H9 (cell line): ENCODE data around the gene EDA. TPM values are rescaled to one million over a fixed set of nuclear protein-coding genes. Genes with fewer than 3 reads are reported as not detected.

Source experiments
- DNase-seq: peaks from one replicate; pipeline ENCODE4 v3.0.0-alpha.2; 2017
- H2AFZ ChIP-seq: one replicate; pipeline ENCODE4 v1.6.1; 2013; ENCODE audit warnings: mild to moderate bottlenecking, low read length, control low read depth, moderate library complexity
- H2AK5ac ChIP-seq: 2 replicates; pipeline ENCODE4 v1.6.1; 2013; ENCODE audit warnings: low read length, control low read depth, mixed read lengths; ENCODE audit not compliant: insufficient read length
- H2BK120ac ChIP-seq: one replicate; pipeline ENCODE4 v1.6.1; 2013; ENCODE audit warnings: low read depth, mild to moderate bottlenecking, low read length, control low read depth, inconsistent platforms; ENCODE audit not compliant: poor library complexity, severe bottlenecking
- H2BK12ac ChIP-seq: 2 replicates; pipeline ENCODE4 v1.6.1; 2013; ENCODE audit warnings: low read length, control low read depth, mixed read lengths, low read depth; ENCODE audit not compliant: insufficient read length
- H2BK15ac ChIP-seq: 2 replicates; pipeline ENCODE4 v1.6.1; 2013; ENCODE audit warnings: low read depth, low read length, control low read depth
- H2BK20ac ChIP-seq: one replicate; pipeline ENCODE4 v1.6.1; 2013; ENCODE audit warnings: low read depth, mild to moderate bottlenecking, low read length, control low read depth, inconsistent platforms; ENCODE audit not compliant: poor library complexity, severe bottlenecking
- H2BK5ac ChIP-seq: 2 replicates; pipeline ENCODE4 v1.6.1; 2013; ENCODE audit warnings: low read length, control low read depth, mixed read lengths; ENCODE audit not compliant: insufficient read length
- H3K14ac ChIP-seq: 2 replicates; pipeline ENCODE4 v1.6.1; 2013; ENCODE audit warnings: low read length, control low read depth; ENCODE audit not compliant: insufficient read depth
- H3K18ac ChIP-seq: 2 replicates; pipeline ENCODE4 v1.6.1; 2013; ENCODE audit warnings: low read depth, mild to moderate bottlenecking, mixed read lengths, low read length, control low read depth; ENCODE audit not compliant: insufficient read length
- H3K23ac ChIP-seq: 2 replicates; pipeline ENCODE4 v1.6.1; 2013; ENCODE audit warnings: low read length, control low read depth, mixed read lengths, low read depth; ENCODE audit not compliant: insufficient read length
- H3K23me2 ChIP-seq: 2 replicates; pipeline ENCODE4 v1.6.1; 2013; ENCODE audit warnings: low read depth, mild to moderate bottlenecking, mixed read lengths, low read length, control low read depth; ENCODE audit not compliant: insufficient read length, poor library complexity, severe bottlenecking
- H3K27ac ChIP-seq: 2 replicates; pipeline ENCODE4 v1.5.1; 2013; ENCODE audit warnings: low read length, control low read depth, mixed read lengths, low read depth; ENCODE audit not compliant: insufficient read length
- H3K27me3 ChIP-seq: 2 replicates; pipeline ENCODE4 v1.6.1; 2013; ENCODE audit warnings: low read length, control low read depth, inconsistent platforms; ENCODE audit not compliant: insufficient read depth
- H3K4ac ChIP-seq: 2 replicates; pipeline ENCODE4 v1.6.1; 2013; ENCODE audit warnings: low read depth, mild to moderate bottlenecking, control low read depth, inconsistent platforms, low read length, moderate library complexity
- H3K4me1 ChIP-seq: 2 replicates; pipeline ENCODE4 v1.6.1; 2013; ENCODE audit warnings: low read length, control low read depth, inconsistent platforms; ENCODE audit not compliant: insufficient read depth
- H3K4me2 ChIP-seq: 2 replicates; pipeline ENCODE4 v1.6.1; 2013; ENCODE audit warnings: low read length, control low read depth, mixed read lengths; ENCODE audit not compliant: insufficient read length, insufficient read depth
- H3K56ac ChIP-seq: 2 replicates; pipeline ENCODE4 v1.6.1; 2013; ENCODE audit warnings: low read depth, mild to moderate bottlenecking, mixed read lengths, low read length, control low read depth; ENCODE audit not compliant: insufficient read length
- H3K79me1 ChIP-seq: 2 replicates; pipeline ENCODE4 v1.6.1; 2013; ENCODE audit warnings: low read depth, mild to moderate bottlenecking, moderate library complexity, low read length, control low read depth, inconsistent platforms; ENCODE audit not compliant: insufficient read depth, poor library complexity, severe bottlenecking
- H3K79me2 ChIP-seq: 2 replicates; pipeline ENCODE4 v1.6.1; 2013; ENCODE audit warnings: low read length, control low read depth, inconsistent platforms; ENCODE audit not compliant: insufficient read depth
- H3K9ac ChIP-seq: 2 replicates; pipeline ENCODE4 v1.6.1; 2013; ENCODE audit warnings: low read length, control low read depth, mixed read lengths; ENCODE audit not compliant: insufficient read length; ENCODE audit errors: extremely low read depth
- H3K9me3 ChIP-seq: one replicate; pipeline ENCODE4 v1.6.1; 2013; ENCODE audit warnings: low read depth, low read length, inconsistent platforms; ENCODE audit not compliant: control insufficient read depth
- H3T11ph ChIP-seq: one replicate; pipeline ENCODE4 v1.6.1; 2013; ENCODE audit warnings: mild to moderate bottlenecking, low read length, control low read depth, inconsistent platforms
- H4K20me1 ChIP-seq: one replicate; pipeline ENCODE4 v1.6.1; 2013; ENCODE audit not compliant: control insufficient read depth, insufficient read length, insufficient read depth
- H4K5ac ChIP-seq: 2 replicates; pipeline ENCODE4 v1.6.1; 2013; ENCODE audit warnings: low read depth, mild to moderate bottlenecking, mixed read lengths, low read length, control low read depth; ENCODE audit not compliant: insufficient read length
- H4K8ac ChIP-seq: replicated peaks from 2 replicates; pipeline ENCODE4 v1.6.1; 2013; ENCODE audit warnings: low read length, control low read depth, mixed read lengths, low read depth; ENCODE audit not compliant: insufficient read length
- H4K91ac ChIP-seq: 2 replicates; pipeline ENCODE4 v1.6.1; 2013; ENCODE audit warnings: low read depth, mild to moderate bottlenecking, moderate library complexity, mixed read lengths, low read length, control low read depth; ENCODE audit not compliant: insufficient read length
- H3K27ac Mint-ChIP-seq, 3 experiments: 2 replicates in 2 of 3; 3 replicates in 1 of 3; pipeline ENCODE4 v1.8.0; 2020 to 2021; ENCODE audit warnings: mixed read lengths in 3 of 3, mild to moderate bottlenecking in 1 of 3, moderate library complexity in 1 of 3
- H3K27me3 Mint-ChIP-seq: 2 replicates; pipeline ENCODE4 v1.8.0; 2021; ENCODE audit warnings: low read depth, mild to moderate bottlenecking, moderate library complexity, mixed read lengths
- H3K36me3 Mint-ChIP-seq, 3 experiments: 2 replicates in 2 of 3; 3 replicates in 1 of 3; pipeline ENCODE4 v1.8.0; 2020 to 2021; ENCODE audit warnings: low read depth in 3 of 3, mixed read lengths in 3 of 3; ENCODE audit not compliant: insufficient read depth in 1 of 3
- H3K4me1 Mint-ChIP-seq, 2 experiments: 2 replicates each; pipeline ENCODE4 v1.8.0; 2020; ENCODE audit warnings: mixed read lengths in 2 of 2
- H3K4me3 Mint-ChIP-seq, 2 experiments: 2 replicates in 1 of 2; 3 replicates in 1 of 2; pipeline ENCODE4 v1.8.0; 2020 to 2021; ENCODE audit warnings: mild to moderate bottlenecking in 2 of 2, mixed read lengths in 2 of 2, moderate library complexity in 1 of 2
- H3K9me3 Mint-ChIP-seq, 2 experiments: 2 replicates in 1 of 2; 3 replicates in 1 of 2; pipeline ENCODE4 v1.8.0; 2020; ENCODE audit warnings: mild to moderate bottlenecking in 2 of 2, mixed read lengths in 2 of 2, moderate library complexity in 1 of 2
- WGBS: extraction: QIAGEN DNeasy Blood & Tissue Kit; methylation state at CpG from one replicate; pipeline ENCODE4 v1.1.7; 2013; ENCODE audit warnings: missing lambda C conversion rate, low lambda C conversion rate, mixed read lengths; ENCODE audit not compliant: insufficient read length; ENCODE audit errors: extremely low coverage; 5-methylcytosine and 5-hydroxymethylcytosine counted together
- total RNA-seq: library from RNA; stranded (reverse); gene quantifications from 2 replicates; pipeline ENCODE4 v1.2.1, GENCODE V29; 2021
- TF ChIP-seq, protein P1 (sequence below): fragments of 200-600 bp; sonication (generic); conservative IDR thresholded peaks from 3 replicates; pipeline ENCODE4 v1.8.0; 2021; ENCODE audit warnings: antibody characterized with exemption, mild to moderate bottlenecking

The EDA gene
- total RNA-seq, 1 experiment from 2014 or later: 7.7 TPM

GRCh38 chrX:69795702-69796101 lies 179.8 kb downstream of the EDA start:
- H3K4me2 ChIP-seq: no peak overlapping the region
- TF ChIP-seq, protein P1, sequence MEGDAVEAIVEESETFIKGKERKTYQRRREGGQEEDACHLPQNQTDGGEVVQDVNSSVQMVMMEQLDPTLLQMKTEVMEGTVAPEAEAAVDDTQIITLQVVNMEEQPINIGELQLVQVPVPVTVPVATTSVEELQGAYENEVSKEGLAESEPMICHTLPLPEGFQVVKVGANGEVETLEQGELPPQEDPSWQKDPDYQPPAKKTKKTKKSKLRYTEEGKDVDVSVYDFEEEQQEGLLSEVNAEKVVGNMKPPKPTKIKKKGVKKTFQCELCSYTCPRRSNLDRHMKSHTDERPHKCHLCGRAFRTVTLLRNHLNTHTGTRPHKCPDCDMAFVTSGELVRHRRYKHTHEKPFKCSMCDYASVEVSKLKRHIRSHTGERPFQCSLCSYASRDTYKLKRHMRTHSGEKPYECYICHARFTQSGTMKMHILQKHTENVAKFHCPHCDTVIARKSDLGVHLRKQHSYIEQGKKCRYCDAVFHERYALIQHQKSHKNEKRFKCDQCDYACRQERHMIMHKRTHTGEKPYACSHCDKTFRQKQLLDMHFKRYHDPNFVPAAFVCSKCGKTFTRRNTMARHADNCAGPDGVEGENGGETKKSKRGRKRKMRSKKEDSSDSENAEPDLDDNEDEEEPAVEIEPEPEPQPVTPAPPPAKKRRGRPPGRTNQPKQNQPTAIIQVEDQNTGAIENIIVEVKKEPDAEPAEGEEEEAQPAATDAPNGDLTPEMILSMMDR: no peak
- H2BK5ac ChIP-seq: no peak overlapping the region
- no peak overlapping the region for H2BK15ac ChIP-seq
- no peak overlapping the region for H3K18ac ChIP-seq
- H3K27me3 Mint-ChIP-seq: no peaks in the 10 kb centered on the region
- WGBS: no CpG with 5 or more reads among the region's 3 CpGs
- no peak overlapping the region for H3T11ph ChIP-seq
- H3K27ac ChIP-seq: no peak overlapping the region
- H3K27ac Mint-ChIP-seq: no peak overlapping the region; a peak in 1 of 7 replicates
- H2AFZ ChIP-seq: no peak overlapping the region
- H3K9me3 ChIP-seq: peaks cover 15% of the 10 kb centered on the region
- H3K4me1 ChIP-seq: no peaks in the 10 kb centered on the region
- H3K9me3 Mint-ChIP-seq: peaks cover 61 to 64% of the 10 kb centered on the region in 2 experiments
- no peak overlapping the region for H2BK20ac ChIP-seq
- H2BK120ac ChIP-seq: no peak overlapping the region
- H4K91ac ChIP-seq: no peak overlapping the region
- no peaks in the 10 kb centered on the region for H3K79me2 ChIP-seq
- no peaks in the 10 kb centered on the region for H3K27me3 ChIP-seq
- H3K36me3 Mint-ChIP-seq: peaks cover 0 to 6% (median 3%) of the 10 kb centered on the region in 3 experiments; a peak in 5 of 7 replicates
- H3K23me2 ChIP-seq: no peaks in the 10 kb centered on the region
- no peak overlapping the region for H2BK12ac ChIP-seq
- H2AK5ac ChIP-seq: no peak overlapping the region
- H3K9ac ChIP-seq: no peak overlapping the region
- H4K5ac ChIP-seq: no peak overlapping the region
- no peak overlapping the region for H4K8ac ChIP-seq
- H3K79me1 ChIP-seq: no peaks in the 10 kb centered on the region
- DNase-seq: no peak
- H4K20me1 ChIP-seq: no peaks in the 10 kb centered on the region
- H3K23ac ChIP-seq: no peak overlapping the region
- H3K14ac ChIP-seq: no peak overlapping the region
- H3K56ac ChIP-seq: no peak overlapping the region
- H3K4me3 Mint-ChIP-seq: no peak overlapping the region
- H3K4me1 Mint-ChIP-seq: peaks cover 3 to 4% of the 10 kb centered on the region in 2 experiments; a peak in 1 of 4 replicates
- no peak overlapping the region for H3K4ac ChIP-seq
